ENCODE results near the gene CEP89. TPM values are rescaled to one million over a fixed set of nuclear protein-coding genes. Genes with fewer than 3 reads are reported as not detected.
"Not testable (repeated sequence)": the region's sequence is repeated elsewhere in the genome, so short reads cannot be mapped to it uniquely, and the experiment has no call there.

CEP89 gene
- polyA plus RNA-seq, 1 donor = 17.0 TPM

DNA sequence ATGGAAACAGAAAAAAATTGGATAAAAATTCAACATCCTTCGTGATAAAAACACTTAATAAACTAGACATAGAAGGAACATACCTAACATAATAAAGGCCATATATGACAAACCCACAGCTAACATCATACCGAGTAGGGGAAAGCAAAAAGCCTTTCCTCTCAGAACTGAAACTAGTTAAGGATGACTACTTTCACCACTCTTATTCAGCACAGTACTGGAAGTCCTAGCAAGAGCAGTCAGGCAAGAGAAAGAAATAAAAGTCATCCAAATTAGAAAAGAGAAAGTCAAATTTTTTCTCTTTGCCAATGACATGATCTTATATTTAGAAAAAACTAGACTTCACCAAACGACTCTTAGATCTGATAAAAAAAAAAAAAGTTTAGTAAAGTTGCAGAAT, 76.4 kb downstream of the CEP89 start:
- no peak for DNase-seq (ENCODE audit: low read depth)

DNA sequence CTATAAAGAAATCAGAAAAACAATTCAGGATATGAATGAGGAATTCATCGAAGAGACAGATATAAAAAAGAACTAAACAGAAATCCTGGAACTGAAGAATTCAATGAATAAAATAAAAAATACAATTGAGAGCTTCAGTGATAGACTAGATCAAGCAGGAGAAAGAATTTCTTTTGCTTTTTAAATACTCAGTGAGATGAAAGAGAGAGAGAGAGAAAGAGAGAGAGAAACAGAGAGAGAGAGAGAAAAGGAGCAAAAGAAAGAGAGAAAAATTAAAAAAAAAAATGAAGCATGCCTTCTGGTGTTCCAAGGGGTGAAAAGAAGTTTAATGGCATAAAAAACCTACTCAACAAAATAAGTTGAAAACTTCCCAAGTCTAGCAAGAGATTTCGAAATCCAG, 80.1 kb downstream of the CEP89 start:
- no peak for DNase-seq (ENCODE audit: low read depth)

DNA sequence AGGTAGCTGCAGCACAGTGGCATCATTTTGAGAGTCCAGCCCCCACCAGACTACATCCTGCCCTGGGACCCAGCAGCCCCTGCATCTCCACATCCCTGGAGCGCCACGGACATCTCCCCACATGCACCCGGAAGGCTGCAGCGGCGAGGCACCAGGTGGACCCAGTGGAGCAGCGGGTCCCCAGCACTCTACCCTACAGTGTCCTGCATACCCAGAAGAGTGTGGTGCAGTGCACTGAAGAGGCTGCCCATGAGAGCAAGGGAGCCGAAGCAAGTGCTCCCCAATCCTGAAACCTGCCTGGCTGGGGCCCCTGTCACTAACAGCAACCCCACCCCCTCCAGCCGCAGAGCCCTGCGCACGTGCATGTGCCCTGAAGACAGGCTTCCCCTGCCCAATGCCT, 80.9 kb downstream of the CEP89 start:
- DNase-seq (ENCODE audit: low read depth) = no peak

DNA sequence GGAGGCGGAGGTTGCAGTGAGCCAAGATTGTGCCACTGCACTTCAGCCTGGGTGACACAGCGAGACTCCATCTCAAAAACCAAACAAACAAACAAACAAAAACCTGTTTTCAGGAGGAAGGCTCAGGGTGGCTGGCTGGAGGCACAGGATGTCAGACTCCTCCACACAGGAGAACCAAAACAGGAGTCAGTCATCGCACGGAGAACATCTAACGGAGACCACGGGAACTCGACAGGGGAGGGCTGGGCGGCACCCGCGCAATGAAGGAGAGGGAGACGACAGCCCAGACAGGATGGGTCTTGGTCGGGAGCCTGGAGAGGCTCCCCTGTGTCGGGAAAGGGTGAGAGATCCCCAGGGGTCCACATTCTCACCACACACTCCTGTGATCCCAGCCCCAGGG, 81.4 kb downstream of the CEP89 start:
- DNase-seq (ENCODE audit: low read depth) = no peak

DNA sequence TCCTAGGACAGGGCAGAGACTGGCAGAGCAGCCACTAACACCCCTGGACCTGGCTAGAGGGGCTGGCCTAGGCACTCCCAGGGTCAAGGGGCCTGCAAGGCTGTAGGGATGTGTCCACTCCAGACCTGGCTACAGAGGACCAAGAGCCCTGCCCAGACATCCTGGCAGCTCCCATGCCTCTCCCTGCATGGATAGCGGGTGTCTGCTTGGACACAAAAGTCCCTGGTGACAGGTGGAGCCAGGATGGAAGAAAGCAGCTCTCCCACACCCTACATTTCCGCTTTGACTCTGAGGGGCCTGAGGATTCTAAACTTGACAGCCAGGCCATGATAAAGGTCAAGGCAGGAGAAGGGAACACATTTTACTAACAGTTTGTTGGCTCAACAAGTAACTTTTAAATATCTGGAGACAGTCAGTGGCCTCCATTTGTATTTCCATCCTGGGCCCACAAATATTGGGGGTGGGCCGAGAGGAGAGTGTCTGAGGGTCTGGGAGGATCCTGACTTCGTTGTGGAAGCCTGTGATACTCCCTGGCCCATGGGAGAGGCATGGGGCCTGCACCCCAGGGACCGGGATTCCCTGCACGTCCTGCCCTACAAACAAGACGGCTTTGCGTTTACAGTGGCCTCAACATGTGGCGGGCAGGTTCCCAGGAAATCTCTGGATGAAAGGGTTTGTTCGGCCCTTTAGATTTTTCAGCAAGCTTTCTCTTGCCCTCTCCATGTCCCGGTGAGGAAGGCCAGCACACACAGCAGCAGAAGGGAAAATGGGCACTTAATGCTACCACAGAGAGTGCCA, 82.4 kb downstream of the CEP89 start:
- DNase-seq (ENCODE audit: low read depth) = no peak

DNA sequence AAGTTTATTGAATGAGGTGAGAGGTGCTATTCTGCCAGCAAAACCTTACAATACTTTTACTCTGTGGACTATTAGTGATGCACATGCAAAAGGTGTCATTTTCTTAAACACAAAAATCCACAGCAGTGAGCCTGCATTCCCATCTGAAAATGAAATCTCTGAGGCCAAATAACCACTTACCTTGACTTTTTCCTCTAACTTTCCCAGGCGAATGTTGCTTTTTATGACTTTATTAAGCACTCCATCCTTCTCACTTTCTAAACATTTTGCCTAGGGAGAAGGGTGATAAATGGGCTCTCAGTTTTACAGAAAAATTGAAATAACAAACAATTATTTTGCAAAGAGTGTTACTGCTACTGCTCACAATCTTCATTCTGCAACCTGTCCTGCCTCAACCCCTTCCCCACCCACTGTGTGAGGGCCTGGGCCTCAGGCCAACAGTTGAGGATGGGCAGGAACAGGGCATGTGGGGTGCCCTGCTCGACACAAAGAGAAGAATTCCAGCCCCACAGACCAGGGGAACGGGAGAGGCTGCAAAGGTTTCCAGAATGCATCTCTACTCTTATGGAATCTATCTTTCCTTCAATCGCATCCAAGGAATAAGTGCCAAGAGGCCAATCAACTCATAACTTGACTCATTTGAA, 84.1 kb downstream of the CEP89 start:
- no peak for DNase-seq (ENCODE audit: low read depth)

DNA sequence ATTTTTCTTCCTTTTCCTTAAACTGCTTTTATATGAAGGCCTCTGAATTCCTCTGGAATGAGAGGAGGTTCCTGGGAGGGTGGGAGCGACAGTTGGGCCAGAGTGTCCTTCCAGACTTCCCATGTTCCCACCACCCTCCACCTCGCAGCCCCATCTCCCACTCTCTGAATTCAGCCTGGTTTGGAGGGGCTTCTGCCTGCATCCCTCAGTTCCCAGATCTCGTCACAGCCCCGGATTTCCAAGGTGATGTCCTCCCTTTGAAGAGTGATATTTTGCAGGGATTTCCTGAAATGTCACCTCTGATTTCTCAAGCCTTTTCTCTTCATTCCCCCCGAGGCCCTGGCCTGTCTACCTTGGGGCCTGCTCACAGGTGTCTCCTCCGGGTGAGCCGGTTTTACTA, 85.5 kb downstream of the CEP89 start:
- DNase-seq (ENCODE audit: low read depth) = no peak

DNA sequence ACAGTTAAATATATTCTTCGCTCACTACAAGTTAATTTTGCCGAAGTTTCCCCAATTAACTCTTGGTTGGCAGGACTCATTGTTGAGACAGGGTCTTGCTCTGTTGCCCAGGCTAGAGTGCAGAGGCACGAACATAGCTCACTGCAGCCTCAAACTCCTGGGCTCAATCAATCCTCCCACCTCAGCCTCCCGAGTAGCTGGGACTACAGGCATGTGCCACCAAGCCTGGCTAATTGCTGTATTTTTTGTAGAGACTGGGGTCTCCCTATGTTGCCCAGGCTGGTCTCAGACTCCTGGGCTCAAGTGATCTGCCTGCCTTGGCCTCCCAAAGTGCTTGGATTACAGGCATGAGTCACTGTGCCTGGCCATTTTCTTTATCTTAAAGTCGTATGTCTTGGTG, 86.5 kb downstream of the CEP89 start:
- DNase-seq (ENCODE audit: low read depth) = not testable (repeated sequence)

DNA sequence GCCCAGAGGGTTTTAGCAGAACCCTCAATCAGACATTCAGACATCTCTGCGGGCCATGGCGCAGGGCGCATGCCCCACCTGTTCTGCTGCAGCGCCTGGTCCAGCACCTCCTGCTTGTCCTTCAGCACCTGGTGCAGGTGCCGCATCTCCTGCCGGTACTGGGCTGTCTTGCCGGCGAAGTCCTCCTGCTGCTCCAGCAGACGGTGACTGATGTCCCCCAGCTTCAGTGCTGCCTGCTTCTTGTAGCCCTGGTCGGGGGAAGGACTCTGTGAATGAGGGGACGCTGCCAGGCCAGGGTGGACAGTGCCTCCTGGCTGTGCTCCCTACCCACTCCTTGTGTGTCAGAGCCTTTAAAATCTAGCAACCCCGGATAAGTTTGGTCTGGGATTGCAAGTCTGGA, 90.0 kb downstream of the CEP89 start:
- DNase-seq (ENCODE audit: low read depth) = no peak

DNA sequence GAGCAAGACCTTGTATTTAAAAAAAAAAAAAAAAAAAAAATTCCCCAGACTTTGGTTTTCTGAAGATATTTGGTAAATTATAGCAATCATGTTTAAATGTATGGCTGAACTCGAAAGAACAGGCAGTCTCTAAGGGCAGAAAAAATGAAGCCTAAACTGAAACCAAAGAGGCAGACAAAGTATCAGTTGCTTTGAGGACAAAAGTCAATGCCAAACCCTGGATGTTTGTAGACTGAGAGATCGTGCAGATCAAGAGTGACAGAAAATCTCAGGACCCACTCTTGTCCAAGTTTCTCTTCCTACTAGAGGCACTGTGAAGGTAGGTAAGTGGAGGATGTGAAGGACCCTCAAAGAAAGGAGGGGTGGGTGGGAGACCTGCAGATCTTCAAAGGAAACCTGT, 91.1 kb downstream of the CEP89 start:
- no peak for DNase-seq (ENCODE audit: low read depth)

DNA sequence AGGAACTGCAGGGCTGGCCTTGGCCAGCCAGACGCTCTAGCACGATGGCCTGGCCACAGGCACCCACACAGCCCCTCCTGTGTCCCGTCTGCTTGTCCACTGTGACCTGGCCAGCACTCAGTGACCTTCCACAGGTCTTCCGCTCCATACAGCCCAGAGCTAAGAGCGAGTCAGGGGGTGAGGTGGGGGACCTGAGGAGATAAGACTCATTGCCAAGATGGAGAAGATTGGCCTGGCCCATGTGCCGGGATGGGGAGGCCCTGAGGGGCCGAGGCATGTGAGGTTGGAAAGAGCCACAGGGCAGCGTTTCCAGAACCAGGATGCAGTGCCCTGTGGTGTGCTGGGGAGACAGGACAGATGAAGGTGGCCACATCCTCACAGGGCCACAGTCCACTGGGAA, 92.0 kb downstream of the CEP89 start:
- no peak for DNase-seq (ENCODE audit: low read depth)

DNA sequence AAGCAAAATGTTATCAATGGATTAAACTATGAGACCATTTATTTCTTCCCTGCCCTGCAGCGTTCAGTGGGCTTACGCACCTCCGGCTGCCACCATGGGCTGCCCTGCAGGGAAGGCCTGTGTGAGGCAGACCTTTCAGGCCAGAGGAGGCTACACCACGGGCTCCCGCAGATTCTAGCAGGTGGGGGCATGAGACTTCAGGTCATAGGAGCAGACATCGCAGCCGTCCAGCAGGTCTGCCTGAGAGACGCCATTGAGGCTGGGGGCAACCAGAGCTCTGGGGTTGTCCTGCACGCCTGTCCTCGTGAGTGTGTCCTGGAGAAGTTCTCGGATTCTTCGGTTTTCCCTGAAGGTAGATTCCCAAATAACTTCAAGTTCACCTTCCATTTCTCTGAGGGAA, 92.8 kb downstream of the CEP89 start:
- no peak for DNase-seq (ENCODE audit: low read depth)

DNA sequence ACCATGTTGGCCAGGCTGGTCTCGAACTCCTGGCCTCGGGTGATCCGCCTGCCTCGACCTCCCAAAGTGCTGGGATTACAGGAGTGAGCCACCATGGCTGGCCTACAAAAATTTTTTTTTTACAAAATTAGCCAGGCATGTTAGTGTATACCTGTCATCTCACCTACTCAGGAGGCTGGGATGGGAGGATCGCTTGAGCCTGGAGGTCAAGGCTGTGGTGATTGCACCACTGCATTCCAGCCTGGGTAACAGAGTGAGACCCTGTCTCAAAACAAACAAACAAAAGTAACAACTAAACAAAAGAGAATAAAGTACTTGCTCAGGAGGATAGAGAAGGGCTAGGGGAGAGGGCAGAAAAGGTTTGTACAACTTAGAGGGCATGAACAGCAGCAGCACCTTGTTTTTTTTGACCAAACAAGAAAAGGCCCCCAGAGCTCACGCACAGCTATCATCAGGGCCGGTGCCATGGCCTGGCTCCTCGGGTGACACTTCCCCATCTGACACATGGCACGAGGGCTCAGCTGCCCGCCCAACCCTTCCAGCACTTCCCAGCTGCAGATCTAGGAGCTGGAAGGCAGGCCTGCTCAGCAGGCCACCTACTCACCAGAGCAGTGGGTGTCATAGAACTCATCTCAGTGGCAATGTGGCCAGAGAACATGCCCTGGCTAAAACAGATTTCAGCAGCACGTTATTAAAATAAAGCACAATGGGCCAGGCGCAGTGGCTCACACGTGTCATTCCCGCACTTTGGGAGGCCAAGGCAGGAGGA, 93.6 kb downstream of the CEP89 start:
- no peak for DNase-seq (ENCODE audit: low read depth)

DNA sequence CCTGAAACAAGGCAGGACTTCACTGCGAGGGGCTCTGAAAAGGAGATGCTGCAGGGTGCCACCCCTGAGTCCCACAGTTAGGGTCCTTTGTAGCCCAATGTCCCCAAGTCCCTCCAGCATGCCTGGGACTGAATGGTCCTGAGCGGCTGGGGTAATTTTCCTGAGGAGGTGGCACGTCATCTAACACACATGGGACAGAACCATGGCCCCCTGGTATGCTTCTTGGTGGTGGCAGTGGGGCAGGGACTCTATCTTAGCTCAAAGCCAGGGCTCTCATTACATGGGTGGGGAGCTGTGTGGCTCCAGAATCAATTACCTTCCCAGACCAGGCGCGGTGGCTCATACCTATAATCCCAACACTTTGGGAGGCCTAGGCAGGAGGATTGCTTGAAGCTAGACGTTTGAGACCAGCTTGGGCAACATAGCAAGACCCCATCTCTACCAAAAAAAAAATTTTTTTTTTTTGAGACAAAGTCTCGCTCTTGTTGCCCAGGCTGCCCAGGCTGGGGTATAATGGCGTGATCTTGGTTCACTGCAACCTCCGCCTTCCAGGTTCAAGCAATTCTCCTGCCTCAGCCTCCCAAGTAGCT, 94.3 kb downstream of the CEP89 start:
- no peak for DNase-seq (ENCODE audit: low read depth)

DNA sequence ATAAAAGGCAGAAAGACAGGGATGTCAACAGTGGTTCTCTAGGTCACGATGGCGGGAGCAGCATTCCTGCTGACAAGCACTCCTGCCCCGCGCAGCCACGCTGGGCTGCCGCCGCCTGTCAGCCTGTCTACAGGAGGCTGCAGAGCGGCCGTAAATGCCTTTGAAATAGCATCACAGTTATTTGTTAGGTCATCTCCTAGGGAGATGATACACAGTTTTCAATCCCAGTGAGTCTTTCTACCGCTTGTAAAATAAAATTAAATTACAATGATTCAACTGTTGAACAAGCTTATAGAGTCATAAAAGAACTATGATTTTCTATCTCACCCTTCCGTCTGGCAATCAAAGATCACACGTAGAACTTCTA, 94.9 kb downstream of the CEP89 start:
- DNase-seq (ENCODE audit: low read depth) = no peak

DNA sequence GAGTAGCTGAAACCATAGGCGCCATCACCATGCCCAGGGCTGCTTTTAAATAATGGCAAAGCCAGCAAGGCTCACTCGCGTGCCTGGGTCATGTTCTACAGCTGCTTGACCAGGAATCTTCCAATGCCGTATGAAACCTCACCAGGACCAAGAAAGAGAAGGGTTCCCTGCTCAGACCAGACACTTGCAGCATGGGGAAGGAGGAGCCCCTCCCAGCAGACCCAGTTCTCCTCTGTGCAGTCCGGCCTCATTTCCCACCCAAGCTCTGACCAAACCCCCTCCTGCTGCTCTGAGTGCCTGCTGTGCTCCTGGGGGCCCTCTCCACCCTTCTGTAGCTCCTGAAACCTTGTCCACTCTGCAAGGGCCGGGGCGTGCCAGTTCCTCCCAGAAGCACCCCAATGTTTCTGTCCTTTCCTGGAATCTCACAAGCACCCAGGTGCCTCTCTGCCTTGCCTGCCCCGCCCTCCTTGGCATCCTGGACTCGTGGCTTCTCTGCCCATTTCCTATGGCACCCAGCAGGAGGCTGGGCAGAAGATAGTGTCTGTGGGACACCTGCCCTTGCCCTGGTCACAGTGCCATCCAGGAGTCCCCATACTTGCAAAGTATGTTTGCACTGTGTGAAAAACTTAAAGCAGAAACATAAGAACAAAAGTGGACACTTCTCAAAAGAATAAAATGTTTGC, 95.4 kb downstream of the CEP89 start:
- no peak for DNase-seq (ENCODE audit: low read depth)

DNA sequence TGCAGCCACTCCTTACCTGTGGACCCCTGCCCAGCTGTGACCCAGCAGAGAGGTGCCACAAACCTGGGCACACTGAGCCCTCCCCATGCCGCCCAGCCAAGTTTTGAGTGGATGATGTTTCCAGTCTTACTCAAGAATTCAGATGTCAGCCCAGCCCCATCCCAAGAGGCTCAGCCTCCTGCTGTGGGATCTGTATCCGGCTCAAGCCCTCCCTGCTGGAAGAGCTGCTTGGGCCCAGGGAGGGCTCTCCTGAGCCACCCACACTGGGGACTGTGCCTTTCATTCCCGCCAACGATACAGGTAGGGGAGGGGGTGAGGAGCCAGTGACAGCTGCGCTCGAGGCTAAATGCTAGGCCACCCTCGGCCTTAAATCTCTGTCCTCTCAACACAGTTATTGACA, 96.3 kb downstream of the CEP89 start:
- no peak for DNase-seq (ENCODE audit: low read depth)

DNA sequence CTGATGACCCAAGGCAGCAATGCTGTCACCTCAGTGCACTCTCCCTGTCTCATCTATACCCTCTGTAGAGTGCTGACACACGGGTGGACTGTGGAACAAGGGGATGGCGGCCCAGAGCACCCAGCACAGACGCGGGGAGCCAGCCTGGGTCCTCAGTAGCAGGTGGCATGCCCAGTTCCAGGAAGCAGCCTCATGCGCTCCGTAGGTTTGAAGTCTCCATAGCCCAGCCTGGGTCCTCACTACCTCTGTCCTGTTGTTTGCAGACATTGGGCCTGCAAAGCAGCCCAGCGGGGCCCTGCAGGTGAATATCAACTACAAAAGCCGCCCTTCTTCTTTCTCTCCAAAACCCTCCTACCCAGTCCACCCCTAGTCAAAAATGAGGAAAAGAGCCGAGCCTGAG, 97.2 kb downstream of the CEP89 start:
- DNase-seq (ENCODE audit: low read depth) = no peak

DNA sequence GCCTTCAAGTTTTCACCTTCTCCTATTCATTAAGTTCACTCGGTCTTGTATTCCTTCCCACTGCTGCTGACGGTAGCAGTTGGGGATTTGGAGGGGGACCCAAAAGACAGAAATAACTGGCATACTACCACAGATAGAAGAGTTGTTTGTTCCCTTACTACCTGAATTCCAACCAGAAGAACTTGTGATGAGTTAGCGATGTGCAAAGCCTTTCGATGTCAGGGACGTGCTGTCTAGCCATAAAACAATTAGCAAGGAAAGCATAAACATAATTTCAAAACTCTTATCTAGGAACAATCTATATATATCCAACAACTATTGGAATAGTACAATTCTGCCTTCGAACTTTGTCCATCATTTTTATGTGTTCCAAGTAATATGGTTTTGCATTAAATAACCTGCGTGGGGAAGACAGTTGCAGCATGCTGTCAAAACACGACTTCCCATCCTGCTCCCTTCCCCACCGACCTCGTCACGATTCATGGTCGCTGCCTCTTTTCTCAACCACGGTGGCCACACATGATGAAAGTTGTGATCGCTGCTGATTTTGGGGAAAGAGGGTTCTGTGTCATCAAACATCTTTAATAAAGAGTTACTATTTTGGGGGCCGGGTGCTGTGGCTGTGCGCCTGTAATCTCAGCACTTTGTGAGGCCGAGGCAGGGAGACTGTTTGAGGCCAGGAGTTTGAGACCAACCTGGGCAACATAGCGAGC, 98.4 kb downstream of the CEP89 start:
- no peak for DNase-seq (ENCODE audit: low read depth)

DNA sequence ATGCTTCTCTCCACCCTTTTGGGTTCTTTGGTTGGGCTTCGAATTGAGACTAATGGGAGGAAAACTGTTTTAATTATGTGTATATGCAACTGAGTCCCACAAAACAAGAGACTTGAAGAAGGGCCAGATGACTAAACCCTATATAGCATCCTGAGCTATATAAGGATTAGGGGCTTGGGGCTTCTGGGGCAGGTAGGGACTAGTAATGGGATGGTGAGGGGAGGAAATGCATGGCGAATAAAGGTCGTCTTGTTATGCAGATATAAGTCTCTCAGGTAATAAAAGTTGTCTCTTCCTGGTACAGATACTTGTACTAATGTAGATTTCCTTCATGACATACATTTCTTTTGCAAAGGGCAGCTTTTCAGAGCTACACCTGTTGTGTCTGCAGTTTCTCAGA, 99.4 kb downstream of the CEP89 start:
- DNase-seq (ENCODE audit: low read depth) = no peak

DNA sequence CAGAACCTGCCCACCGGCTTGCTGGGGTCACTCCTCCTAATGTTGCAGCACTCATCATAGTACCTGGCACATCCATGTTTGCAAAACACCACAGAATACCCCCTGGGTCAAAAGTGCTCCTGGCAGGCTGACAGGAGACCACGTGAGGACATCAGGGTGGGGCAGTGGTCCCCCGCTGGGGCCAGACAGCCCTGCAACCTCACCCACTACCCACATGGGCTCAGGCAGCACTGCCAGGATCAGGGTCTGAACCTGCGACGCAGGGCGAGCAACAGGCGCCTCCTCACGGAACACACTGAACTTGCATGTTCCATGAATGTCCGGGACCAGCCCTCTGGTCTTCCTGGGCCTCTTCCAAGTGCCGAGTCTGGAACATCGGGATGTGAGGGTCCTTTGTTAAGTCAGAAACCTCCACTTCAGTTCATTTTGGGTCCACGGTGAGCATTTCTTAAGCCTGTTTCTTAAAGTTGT, 100.7 kb downstream of the CEP89 start:
- DNase-seq (ENCODE audit: low read depth) = no peak
